GM21737 (cell line): ENCODE data around the gene ABCF1.

Experiments used
- ATAC-seq: cut with Tn5 transposase; IDR thresholded peaks from one replicate; pipeline ENCODE4 v1.9.1; 2021; ENCODE audit warnings: mild to moderate bottlenecking, moderate library complexity; ENCODE audit not compliant: unreplicated experiment

Gene ABCF1

GRCh38 chr6:30618270-30618797 is 47.1 kb downstream of the ABCF1 start:
- no peak for ATAC-seq

GRCh38 chr6:30619561-30619960 is 48.3 kb downstream of the ABCF1 start:
- no peak for ATAC-seq

- ATAC-seq = no peak
Measured at GRCh38 chr6:30625511-30625910, 54.3 kb downstream of the ABCF1 start.

- ATAC-seq = peak; percentile 84
Measured at GRCh38 chr6:30626484-30627366, 55.5 kb downstream of the ABCF1 start, which contains the start of gene ATAT1. ATAT1 (plus strand) TSS chr6:30626874.

GRCh38 chr6:30635834-30636233 is 64.6 kb downstream of the ABCF1 start:
- ATAC-seq = no peak

GRCh38 chr6:30640481-30640880 is 69.2 kb downstream of the ABCF1 start:
- no peak for ATAC-seq

GRCh38 chr6:30641048-30641447 is 69.8 kb downstream of the ABCF1 start:
- no peak for ATAC-seq
